ENCODE results near the gene MMP15.

- TF ChIP-seq SIN3A (IDR thresholded peaks at IDR 0.05; ENCODE audit: borderline replicate concordance, low read depth, low read length), result no peak
- TF ChIP-seq EZH2phosphoT487 (IDR thresholded peaks at IDR 0.05; ENCODE audit: borderline replicate concordance, low read depth), result no peak
- no peak for TF ChIP-seq REST (IDR thresholded peaks at IDR 0.05; ENCODE audit: low read depth, low read length)
- no peak for TF ChIP-seq CTCF (IDR thresholded peaks at IDR 0.05)
- TF ChIP-seq GABPA (IDR thresholded peaks at IDR 0.05; ENCODE audit: low read depth), result no peak
- no peak for TF ChIP-seq EP300 (IDR thresholded peaks at IDR 0.05; ENCODE audit: borderline replicate concordance in 1 of 2, low read depth in 1 of 2, low read length in 1 of 2)
- TF ChIP-seq USF2 (IDR thresholded peaks at IDR 0.05; ENCODE audit: borderline replicate concordance, low read depth, low read length), result no peak
- TF ChIP-seq USF1 (IDR thresholded peaks at IDR 0.05; ENCODE audit: borderline replicate concordance, low read depth), result no peak
Observed at GRCh38 chr16:58016840-58017446, 8.6 kb upstream of the MMP15 start.
